GM12878 (cell line): ENCODE data around the gene FRAS1. TPM values are rescaled to one million over a fixed set of nuclear protein-coding genes. Genes with fewer than 3 reads are reported as not detected.
A peak's percentile ranks its signal among the peaks of the same experiment; 100 is the strongest.

Experiments
- ATAC-seq: fragments of 200-7000 bp; cut with Tn5 transposase; 3 replicates; pipeline ENCODE4 v1.9.1; 2020; ENCODE audit warnings: mild to moderate bottlenecking, moderate library complexity
- BruUV-seq: library from RNA; stranded (reverse); fragments of 400-500 nt; replicated peaks from 2 replicates; lab custom pipeline; 2021; lab: Mats Ljungman, UMichigan
- CTCF ChIA-PET: fragments of 300-600 bp; sonication (Branson Sonifier 250); formaldehyde crosslinking; extraction: SDS; loops from one replicate; lab custom pipeline; 2021; ENCODE audit warnings: inconsistent platforms; lab: Yijun Ruan, JAX
- POLR2A ChIA-PET: fragments of 350-600 bp; formaldehyde crosslinking; extraction: SDS; loops from one replicate; lab custom pipeline; 2021; ENCODE audit warnings: inconsistent platforms; lab: Charles Lee
- RAD21 ChIA-PET: fragments of 300-600 bp; sonication (Branson Sonifier 250); formaldehyde crosslinking; loops from one replicate; lab custom pipeline; 2023; ENCODE audit warnings: antibody characterized with exemption; ENCODE audit not compliant: unreplicated experiment; lab: Charles Lee
- SMC1A ChIA-PET: fragments of 300-600 bp; sonication (Branson Sonifier 250); formaldehyde crosslinking; loops from one replicate; lab custom pipeline; 2023; ENCODE audit not compliant: unreplicated experiment, uncharacterized antibody; lab: Charles Lee
- DNase-seq: peaks from one replicate; pipeline ENCODE4 v3.0.0-alpha.2; 2011; ENCODE audit warnings: low read depth, low spot score
- FAIRE-seq: peaks from 3 replicates; lab custom pipeline; 2011; peaks lifted over from hg19 to GRCh38; lab: Jason Lieb, UNC
- H2AFZ ChIP-seq: 2 replicates; pipeline ENCODE4 v1.6.0; 2011; ENCODE audit warnings: low read depth, low read length, control low read depth; ENCODE audit not compliant: control insufficient read depth
- H3K27ac ChIP-seq: 2 replicates; pipeline ENCODE4 v1.5.1; 2011; ENCODE audit warnings: control low read depth; ENCODE audit not compliant: control insufficient read depth, insufficient read depth
- H3K27me3 ChIP-seq, 2 experiments: replicated peaks in 1 of 2; 2 replicates each; pipeline versions ENCODE4 v1.6.0 to v1.6.1; 2011; ENCODE audit warnings: low read length in 1 of 2; ENCODE audit not compliant: control insufficient read depth in 2 of 2, insufficient read depth in 2 of 2
- H3K36me3 ChIP-seq, 2 experiments: 2 replicates each; pipeline ENCODE4 v1.5.1; 2011; ENCODE audit warnings: low read length in 1 of 2; ENCODE audit not compliant: control insufficient read depth in 2 of 2, insufficient read depth in 2 of 2
- H3K4me1 ChIP-seq: 2 replicates; pipeline ENCODE4 v1.6.1; 2011; ENCODE audit warnings: mild to moderate bottlenecking, low read length, moderate library complexity, mixed read lengths; ENCODE audit not compliant: control insufficient read depth, insufficient read depth
- H3K4me2 ChIP-seq: 2 replicates; pipeline ENCODE4 v1.6.0; 2011; ENCODE audit warnings: control low read depth; ENCODE audit not compliant: control insufficient read depth, insufficient read depth
- H3K4me3 ChIP-seq: fragments of 200-600 bp; sonication (generic); 2 replicates; pipeline ENCODE4 v1.5.1; 2016
- H3K79me2 ChIP-seq: 2 replicates; pipeline ENCODE4 v1.6.0; 2011; ENCODE audit warnings: low read length; ENCODE audit not compliant: control insufficient read depth, insufficient read depth
- H3K9ac ChIP-seq: 2 replicates; pipeline ENCODE4 v1.8.0; 2011; ENCODE audit warnings: low read length, control low read depth, mixed read lengths; ENCODE audit not compliant: control insufficient read depth, insufficient read depth
- H3K9me3 ChIP-seq: replicated peaks from 3 replicates; pipeline ENCODE4 v1.5.1; 2011; ENCODE audit warnings: mild to moderate bottlenecking, low read length; ENCODE audit not compliant: control insufficient read depth, insufficient read depth
- H4K20me1 ChIP-seq: 2 replicates; pipeline ENCODE4 v1.6.0; 2011; ENCODE audit not compliant: control insufficient read depth, insufficient read depth
- BHLHE40 ChIP-seq, 2 experiments: fragments of 450-650 bp in 1 of 2; IDR thresholded peaks; 2 replicates each; pipeline ENCODE4 v1.6.1; 2011 to 2017; ENCODE audit warnings: low read depth in 2 of 2, borderline replicate concordance in 1 of 2, improper control_type of control experiment in 1 of 2, low read length in 1 of 2, mild to moderate bottlenecking in 1 of 2
- JUNB ChIP-seq: IDR thresholded peaks from 2 replicates; pipeline ENCODE4 v1.6.1; 2016; ENCODE audit warnings: antibody characterized with exemption, mild to moderate bottlenecking
- MTA3 ChIP-seq: IDR thresholded peaks from 2 replicates; pipeline ENCODE4 v1.6.1; 2012; ENCODE audit warnings: low read length, inconsistent platforms, borderline replicate concordance
- RAD21 ChIP-seq: IDR thresholded peaks from 2 replicates; pipeline ENCODE4 v1.6.1; 2011; ENCODE audit warnings: mild to moderate bottlenecking, low read depth, low read length, moderate library complexity; ENCODE audit not compliant: insufficient read depth
- RAD51 ChIP-seq: fragments of 450-650 bp; IDR thresholded peaks from 2 replicates; pipeline ENCODE4 v1.6.1; 2016; ENCODE audit warnings: moderate library complexity, mild to moderate bottlenecking, inconsistent platforms
- WGBS: methylation state at CpG from one replicate; pipeline ENCODE4 v1.1.6; 2016; ENCODE audit warnings: low lambda C conversion rate; ENCODE audit not compliant: insufficient replicate concordance, insufficient coverage; ENCODE audit errors: missing lambda C conversion rate; 5-methylcytosine and 5-hydroxymethylcytosine counted together
- in situ Hi-C: fragments of 300-500 bp; cut with MboI; formaldehyde crosslinking; loops from 9 replicates; pipeline ENCODE4 v1.14.3; 2018; ENCODE audit warnings: mixed read lengths
- intact Hi-C: fragments of 100-400 bp; cut with micrococcal nuclease; formaldehyde crosslinking; loops from one replicate; pipeline ENCODE4 v1.14.2; 2022; ENCODE audit not compliant: unreplicated experiment
- polyA plus RNA-seq, 11 experiments: library from polyadenylated mRNA; depleted of rRNA in 4 of 11; unstranded in 6 of 11; stranded (reverse) in 5 of 11; fragments of >200 nt; fragmentation: Nextera tagmentation in 4 of 11; fragmentation: Illumina TruSeq in 1 of 11; extraction: Ambion mirVana in 4 of 11; extraction: Trizol in 1 of 11; gene quantifications; 1 replicate in 1 of 11; 2 replicates in 10 of 11; pipeline versions ENCODE4 v1.2.1 to v1.2.3, GENCODE V29; 2011 to 2016; ENCODE audit warnings: inconsistent platforms in 2 of 11, missing spikeins in 2 of 11, low read depth in 1 of 11
- total RNA-seq, 4 experiments: library from RNA; depleted of rRNA in 3 of 4; stranded (reverse); fragments of >200 nt in 3 of 4; fragmentation: Illumina TruSeq in 1 of 4; extraction: Trizol in 1 of 4; gene quantifications; 2 replicates each; pipeline versions ENCODE4 v1.2.1 to v1.2.3, GENCODE V29; 2013 to 2021
- TF ChIP-seq, protein P1 (sequence below): fragments of 450-650 bp; IDR thresholded peaks from 2 replicates; pipeline ENCODE4 v1.6.1; 2017; ENCODE audit warnings: mild to moderate bottlenecking
- TF ChIP-seq, protein P2 (sequence below): IDR thresholded peaks from 2 replicates; pipeline ENCODE4 v1.6.1; 2011; ENCODE audit warnings: low read depth, low read length, improper control_type of control experiment, borderline replicate concordance

The FRAS1 gene
- total and polyA plus RNA-seq, 10 of the 15 experiments (the other 5 are each of a cell fraction or from before 2014, with no cell fraction given), result 0.08 to 11.7 (median 0.20) TPM

DNA sequence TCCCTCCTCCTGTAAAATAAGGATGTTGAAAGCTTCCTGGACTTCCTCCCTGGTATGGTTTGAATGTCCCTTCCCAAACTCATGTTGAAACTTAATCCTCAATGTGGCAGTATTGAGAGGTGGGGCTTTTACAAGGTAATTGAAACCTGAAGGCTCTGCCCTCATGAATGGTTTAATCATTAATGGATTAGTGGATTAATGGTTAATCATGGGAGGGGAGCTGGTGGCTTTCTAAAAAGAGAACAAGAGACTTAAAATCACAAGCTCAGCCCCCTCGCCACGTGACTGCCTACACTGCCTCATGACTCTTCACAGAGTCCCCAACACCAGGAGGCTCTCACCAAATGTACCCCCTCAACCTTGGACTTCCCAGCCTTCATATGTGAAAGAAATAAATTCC lies 369.8 kb downstream of the FRAS1 start:
- ATAC-seq (no peak; the same call in 1 of the 3 replicates), DNase-seq (peak; percentile 11), FAIRE-seq (no peak)
- no peaks in the 10 kb centered on the region for H3K4me1 ChIP-seq
- in situ Hi-C loops, result no loop called here
- SMC1A ChIA-PET, result interaction anchor here (0.8 to 1.9 kb wide), 11 partner anchors 9 to 182 kb away, joined by 3 to 7 read pairs (median 3); no protein-coding TSS in a partner anchor
- CTCF ChIA-PET, result interaction anchor here (0.6 to 1.3 kb wide), 3 partner anchors 20 to 467 kb away, joined by 3 read pairs; no protein-coding TSS in a partner anchor
- no peak overlapping the region for H3K4me3 ChIP-seq
- H3K9ac ChIP-seq, result no peak overlapping the region
- WGBS, result 0% methylated on average over 2 of the region's 2 CpGs
- TF ChIP-seq, protein P1, sequence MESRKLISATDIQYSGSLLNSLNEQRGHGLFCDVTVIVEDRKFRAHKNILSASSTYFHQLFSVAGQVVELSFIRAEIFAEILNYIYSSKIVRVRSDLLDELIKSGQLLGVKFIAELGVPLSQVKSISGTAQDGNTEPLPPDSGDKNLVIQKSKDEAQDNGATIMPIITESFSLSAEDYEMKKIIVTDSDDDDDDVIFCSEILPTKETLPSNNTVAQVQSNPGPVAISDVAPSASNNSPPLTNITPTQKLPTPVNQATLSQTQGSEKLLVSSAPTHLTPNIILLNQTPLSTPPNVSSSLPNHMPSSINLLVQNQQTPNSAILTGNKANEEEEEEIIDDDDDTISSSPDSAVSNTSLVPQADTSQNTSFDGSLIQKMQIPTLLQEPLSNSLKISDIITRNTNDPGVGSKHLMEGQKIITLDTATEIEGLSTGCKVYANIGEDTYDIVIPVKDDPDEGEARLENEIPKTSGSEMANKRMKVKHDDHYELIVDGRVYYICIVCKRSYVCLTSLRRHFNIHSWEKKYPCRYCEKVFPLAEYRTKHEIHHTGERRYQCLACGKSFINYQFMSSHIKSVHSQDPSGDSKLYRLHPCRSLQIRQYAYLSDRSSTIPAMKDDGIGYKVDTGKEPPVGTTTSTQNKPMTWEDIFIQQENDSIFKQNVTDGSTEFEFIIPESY, result no peak
- TF ChIP-seq, protein P2, sequence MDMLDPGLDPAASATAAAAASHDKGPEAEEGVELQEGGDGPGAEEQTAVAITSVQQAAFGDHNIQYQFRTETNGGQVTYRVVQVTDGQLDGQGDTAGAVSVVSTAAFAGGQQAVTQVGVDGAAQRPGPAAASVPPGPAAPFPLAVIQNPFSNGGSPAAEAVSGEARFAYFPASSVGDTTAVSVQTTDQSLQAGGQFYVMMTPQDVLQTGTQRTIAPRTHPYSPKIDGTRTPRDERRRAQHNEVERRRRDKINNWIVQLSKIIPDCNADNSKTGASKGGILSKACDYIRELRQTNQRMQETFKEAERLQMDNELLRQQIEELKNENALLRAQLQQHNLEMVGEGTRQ, result peak; percentile 27; the same call in 1 of the 2 replicates
- TF ChIP-seq JUNB (no peak), RAD21 (no peak), BHLHE40 (IDR thresholded peaks at IDR 0.05; ENCODE audit: borderline replicate concordance in 1 of 2, low read depth in 2 of 2, low read length in 1 of 2) (peak in 1 of 2 experiments; percentile 32; a peak in 1 of 4 replicates), MTA3 (no peak), RAD51 (peak; percentile 83)
- no peak overlapping the region for H2AFZ ChIP-seq
- intact Hi-C loops, result no loop called here
- no peaks in the 10 kb centered on the region for H3K9me3 ChIP-seq
- H3K27ac ChIP-seq, result no peak overlapping the region
- no peaks in the 10 kb centered on the region; a peak in 1 of 4 replicates for H3K27me3 ChIP-seq
- no peak overlapping the region for H3K4me2 ChIP-seq
- no peaks in the 10 kb centered on the region for H4K20me1 ChIP-seq
- no peaks in the 10 kb centered on the region for H3K79me2 ChIP-seq
- POLR2A ChIA-PET, result interaction anchor here (0.9 kb wide), 1 partner anchor 10 kb away, joined by 4 read pairs; no protein-coding TSS in a partner anchor
- no TSS peak for BruUV-seq
- H3K36me3 ChIP-seq, result no peaks in the 10 kb centered on the region
- RAD21 ChIA-PET, result interaction anchor here (0.9 to 1.2 kb wide), 2 partner anchors 15 to 367 kb away, joined by 3 to 4 read pairs; no protein-coding TSS in a partner anchor
